ENCODE data around the gene OR12D2. TPM values are rescaled to one million over a fixed set of nuclear protein-coding genes. Genes with fewer than 3 reads are reported as not detected.

Gene OR12D2
- total and polyA plus RNA-seq, 4 donors, result not detected

DNA sequence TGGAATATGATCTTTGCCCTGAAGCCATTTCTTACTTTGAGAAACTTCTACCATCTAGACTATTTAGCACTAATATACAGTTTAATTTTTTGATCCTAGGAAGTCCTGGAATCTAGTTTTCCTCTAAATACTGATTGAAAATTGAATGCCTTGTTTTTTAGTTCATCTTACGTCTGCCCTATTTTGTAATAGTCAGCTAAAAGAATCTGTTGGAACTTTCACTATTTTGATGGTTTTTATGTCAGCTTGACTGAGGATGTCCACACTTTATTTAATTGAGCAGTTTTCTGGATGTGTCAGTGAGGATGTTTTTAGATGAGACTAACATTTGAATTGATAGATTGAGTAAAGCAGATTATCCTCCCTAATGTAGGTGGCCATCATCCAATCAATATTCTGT lies 8.4 kb downstream of the OR12D2 start:
- Histone ChIP-seq H3K27me3 (ENCODE audit: control insufficient read depth in 4 of 4, insufficient read depth in 4 of 4, low read length in 3 of 4) (no peaks in the 10 kb centered on the region), H3K9me3 (ENCODE audit: control insufficient read depth in 4 of 4, low read length in 3 of 4) (no peaks in the 10 kb centered on the region), H3K27ac (ENCODE audit: low read depth in 1 of 2, low read length in 2 of 2) (no peak overlapping the region), H3K4me1 (ENCODE audit: control insufficient read depth in 4 of 4, insufficient read depth in 4 of 4, low read length in 3 of 4) (no peaks in the 10 kb centered on the region), H3K4me3 (ENCODE audit: low read depth in 1 of 3, low read length in 3 of 3) (no peak overlapping the region), H3K9ac (ENCODE audit: low read depth in 1 of 2, low read length in 2 of 2) (no peak overlapping the region), H3K36me3 (ENCODE audit: control insufficient read depth in 4 of 4, insufficient read depth in 3 of 4, low read depth in 1 of 4, low read length in 3 of 4) (no peaks in the 10 kb centered on the region)
- TF ChIP-seq, protein P1, sequence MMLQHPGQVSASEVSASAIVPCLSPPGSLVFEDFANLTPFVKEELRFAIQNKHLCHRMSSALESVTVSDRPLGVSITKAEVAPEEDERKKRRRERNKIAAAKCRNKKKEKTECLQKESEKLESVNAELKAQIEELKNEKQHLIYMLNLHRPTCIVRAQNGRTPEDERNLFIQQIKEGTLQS (IDR thresholded peaks at IDR 0.05), result no peak
- no peak for TF ChIP-seq RAD21 (IDR thresholded peaks at IDR 0.05)
- no peak for TF ChIP-seq RXRA (IDR thresholded peaks at IDR 0.05)
- no peak for TF ChIP-seq TAF1 (conservative IDR thresholded peaks at IDR 0.05)
- TF ChIP-seq EGR1 (IDR thresholded peaks at IDR 0.05; ENCODE audit: low read depth in 2 of 2), result no peak
- DNase-seq (ENCODE audit: low spot score), result no peak
- WGBS, result 48% methylated on average over 1 of the region's 1 CpG

DNA sequence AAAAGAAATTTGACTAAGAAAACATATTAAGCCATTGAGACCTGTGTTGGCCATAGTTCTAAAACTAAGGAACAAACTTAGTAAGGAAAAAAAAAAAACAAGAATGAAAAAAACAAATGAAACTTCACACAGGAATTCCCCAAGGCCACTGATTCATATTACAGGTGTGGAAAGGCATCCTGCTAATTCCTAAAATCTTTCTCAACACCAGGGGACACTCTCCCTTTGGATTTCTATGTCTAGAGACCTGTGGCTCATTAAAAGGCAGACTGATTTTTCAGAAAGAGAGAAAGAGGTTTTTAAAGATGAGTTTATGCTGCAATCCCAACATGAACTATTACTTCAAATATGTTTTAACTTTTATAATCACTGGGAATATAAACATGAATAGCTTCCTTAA lies 19.2 kb downstream of the OR12D2 start, which contains the start of gene OR12D1:
OR12D1 (plus strand) TSS at position 341 of the 400 bp plus-strand sequence.
- H3K9me3 ChIP-seq (ENCODE audit: control insufficient read depth in 4 of 4, low read length in 3 of 4), result no peaks in the 10 kb centered on the region
- H3K27ac ChIP-seq (ENCODE audit: low read depth in 1 of 2, low read length in 2 of 2), result no peak within 1 kb of the TSS
- no peak within 1 kb of the TSS for H3K4me3 ChIP-seq (ENCODE audit: low read depth in 1 of 3, low read length in 3 of 3)
- no peak within 1 kb of the TSS for H3K9ac ChIP-seq (ENCODE audit: low read depth in 1 of 2, low read length in 2 of 2)
- no peak for DNase-seq (ENCODE audit: low spot score)
- H3K27me3 ChIP-seq (ENCODE audit: control insufficient read depth in 4 of 4, insufficient read depth in 4 of 4, low read length in 3 of 4), result peaks cover 0 to 3% (median 0%) of the 10 kb centered on the region in 4 donors
- H3K4me1 ChIP-seq (ENCODE audit: control insufficient read depth in 4 of 4, insufficient read depth in 4 of 4, low read length in 3 of 4), result no peaks in the 10 kb centered on the region
- H3K36me3 ChIP-seq (ENCODE audit: control insufficient read depth in 4 of 4, insufficient read depth in 3 of 4, low read depth in 1 of 4, low read length in 3 of 4), result no peaks in the 10 kb centered on the region
- TF ChIP-seq, protein P2, sequence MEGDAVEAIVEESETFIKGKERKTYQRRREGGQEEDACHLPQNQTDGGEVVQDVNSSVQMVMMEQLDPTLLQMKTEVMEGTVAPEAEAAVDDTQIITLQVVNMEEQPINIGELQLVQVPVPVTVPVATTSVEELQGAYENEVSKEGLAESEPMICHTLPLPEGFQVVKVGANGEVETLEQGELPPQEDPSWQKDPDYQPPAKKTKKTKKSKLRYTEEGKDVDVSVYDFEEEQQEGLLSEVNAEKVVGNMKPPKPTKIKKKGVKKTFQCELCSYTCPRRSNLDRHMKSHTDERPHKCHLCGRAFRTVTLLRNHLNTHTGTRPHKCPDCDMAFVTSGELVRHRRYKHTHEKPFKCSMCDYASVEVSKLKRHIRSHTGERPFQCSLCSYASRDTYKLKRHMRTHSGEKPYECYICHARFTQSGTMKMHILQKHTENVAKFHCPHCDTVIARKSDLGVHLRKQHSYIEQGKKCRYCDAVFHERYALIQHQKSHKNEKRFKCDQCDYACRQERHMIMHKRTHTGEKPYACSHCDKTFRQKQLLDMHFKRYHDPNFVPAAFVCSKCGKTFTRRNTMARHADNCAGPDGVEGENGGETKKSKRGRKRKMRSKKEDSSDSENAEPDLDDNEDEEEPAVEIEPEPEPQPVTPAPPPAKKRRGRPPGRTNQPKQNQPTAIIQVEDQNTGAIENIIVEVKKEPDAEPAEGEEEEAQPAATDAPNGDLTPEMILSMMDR (IDR thresholded peaks at IDR 0.05; ENCODE audit: low read depth, low read length, missing input control), result peak; percentile 44
- no peak for TF ChIP-seq JUND (IDR thresholded peaks at IDR 0.05)
- TF ChIP-seq SP1 (IDR thresholded peaks at IDR 0.05), result no peak
- no peak for TF ChIP-seq HNF4A (conservative IDR thresholded peaks at IDR 0.05)
- peak; percentile 75 to 79 for TF ChIP-seq RAD21 (IDR thresholded peaks at IDR 0.05)
- TF ChIP-seq RXRA (IDR thresholded peaks at IDR 0.05), result no peak

DNA sequence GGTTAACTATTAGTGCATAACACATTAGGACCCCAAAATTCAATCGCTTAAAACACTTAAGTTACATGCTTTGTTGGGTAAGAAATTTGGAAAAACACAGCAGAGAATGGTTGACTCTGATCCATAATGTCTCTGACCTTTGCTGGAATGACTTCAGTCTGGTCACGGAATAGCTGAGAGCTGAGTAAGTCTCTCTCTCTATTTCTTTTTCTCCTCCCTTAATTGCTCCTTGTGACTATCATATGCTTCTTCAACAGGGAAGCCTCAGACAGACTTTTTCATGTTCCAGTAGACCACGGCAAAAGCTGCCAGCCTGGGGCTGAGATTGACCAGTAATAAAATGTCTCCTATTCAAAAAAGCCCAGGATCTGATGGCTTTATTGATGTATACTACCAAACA lies 24.1 kb downstream of the OR12D2 start:
- no peaks in the 10 kb centered on the region for H3K36me3 ChIP-seq (ENCODE audit: control insufficient read depth in 4 of 4, insufficient read depth in 3 of 4, low read depth in 1 of 4, low read length in 3 of 4)
- no peaks in the 10 kb centered on the region for H3K4me1 ChIP-seq (ENCODE audit: control insufficient read depth in 4 of 4, insufficient read depth in 4 of 4, low read length in 3 of 4)
- no peak overlapping the region for H3K27ac ChIP-seq (ENCODE audit: low read depth in 1 of 2, low read length in 2 of 2)
- no peak for DNase-seq (ENCODE audit: low spot score)
- H3K4me3 ChIP-seq (ENCODE audit: low read depth in 1 of 3, low read length in 3 of 3), result no peak overlapping the region
- H3K9ac ChIP-seq (ENCODE audit: low read depth in 1 of 2, low read length in 2 of 2), result no peak overlapping the region
- WGBS, result 75% methylated on average over 3 of the region's 3 CpGs
- H3K27me3 ChIP-seq (ENCODE audit: control insufficient read depth in 4 of 4, insufficient read depth in 4 of 4, low read length in 3 of 4), result no peaks in the 10 kb centered on the region
- no peaks in the 10 kb centered on the region for H3K9me3 ChIP-seq (ENCODE audit: control insufficient read depth in 4 of 4, low read length in 3 of 4)
- TF ChIP-seq, protein P1 (IDR thresholded peaks at IDR 0.05), result no peak
- TF ChIP-seq EGR1 (IDR thresholded peaks at IDR 0.05; ENCODE audit: low read depth in 2 of 2) (no peak), RXRA (IDR thresholded peaks at IDR 0.05) (no peak), HNF4A (conservative IDR thresholded peaks at IDR 0.05) (no peak), HNF4G (IDR thresholded peaks at IDR 0.05) (no peak), YY1 (IDR thresholded peaks at IDR 0.05) (no peak), GABPA (IDR thresholded peaks at IDR 0.05 in 1 of 2, conservative IDR thresholded peaks at IDR 0.05 in 1 of 2) (no peak), TAF1 (conservative IDR thresholded peaks at IDR 0.05) (no peak), FOXA1 (IDR thresholded peaks at IDR 0.05) (no peak), RAD21 (IDR thresholded peaks at IDR 0.05) (no peak), JUND (IDR thresholded peaks at IDR 0.05) (no peak), NR2F2 (IDR thresholded peaks at IDR 0.05) (no peak), FOXA2 (IDR thresholded peaks at IDR 0.05) (no peak), SP1 (IDR thresholded peaks at IDR 0.05) (no peak)
- TF ChIP-seq, protein P3, sequence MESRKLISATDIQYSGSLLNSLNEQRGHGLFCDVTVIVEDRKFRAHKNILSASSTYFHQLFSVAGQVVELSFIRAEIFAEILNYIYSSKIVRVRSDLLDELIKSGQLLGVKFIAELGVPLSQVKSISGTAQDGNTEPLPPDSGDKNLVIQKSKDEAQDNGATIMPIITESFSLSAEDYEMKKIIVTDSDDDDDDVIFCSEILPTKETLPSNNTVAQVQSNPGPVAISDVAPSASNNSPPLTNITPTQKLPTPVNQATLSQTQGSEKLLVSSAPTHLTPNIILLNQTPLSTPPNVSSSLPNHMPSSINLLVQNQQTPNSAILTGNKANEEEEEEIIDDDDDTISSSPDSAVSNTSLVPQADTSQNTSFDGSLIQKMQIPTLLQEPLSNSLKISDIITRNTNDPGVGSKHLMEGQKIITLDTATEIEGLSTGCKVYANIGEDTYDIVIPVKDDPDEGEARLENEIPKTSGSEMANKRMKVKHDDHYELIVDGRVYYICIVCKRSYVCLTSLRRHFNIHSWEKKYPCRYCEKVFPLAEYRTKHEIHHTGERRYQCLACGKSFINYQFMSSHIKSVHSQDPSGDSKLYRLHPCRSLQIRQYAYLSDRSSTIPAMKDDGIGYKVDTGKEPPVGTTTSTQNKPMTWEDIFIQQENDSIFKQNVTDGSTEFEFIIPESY (IDR thresholded peaks at IDR 0.05), result no peak
- TF ChIP-seq, protein P4, sequence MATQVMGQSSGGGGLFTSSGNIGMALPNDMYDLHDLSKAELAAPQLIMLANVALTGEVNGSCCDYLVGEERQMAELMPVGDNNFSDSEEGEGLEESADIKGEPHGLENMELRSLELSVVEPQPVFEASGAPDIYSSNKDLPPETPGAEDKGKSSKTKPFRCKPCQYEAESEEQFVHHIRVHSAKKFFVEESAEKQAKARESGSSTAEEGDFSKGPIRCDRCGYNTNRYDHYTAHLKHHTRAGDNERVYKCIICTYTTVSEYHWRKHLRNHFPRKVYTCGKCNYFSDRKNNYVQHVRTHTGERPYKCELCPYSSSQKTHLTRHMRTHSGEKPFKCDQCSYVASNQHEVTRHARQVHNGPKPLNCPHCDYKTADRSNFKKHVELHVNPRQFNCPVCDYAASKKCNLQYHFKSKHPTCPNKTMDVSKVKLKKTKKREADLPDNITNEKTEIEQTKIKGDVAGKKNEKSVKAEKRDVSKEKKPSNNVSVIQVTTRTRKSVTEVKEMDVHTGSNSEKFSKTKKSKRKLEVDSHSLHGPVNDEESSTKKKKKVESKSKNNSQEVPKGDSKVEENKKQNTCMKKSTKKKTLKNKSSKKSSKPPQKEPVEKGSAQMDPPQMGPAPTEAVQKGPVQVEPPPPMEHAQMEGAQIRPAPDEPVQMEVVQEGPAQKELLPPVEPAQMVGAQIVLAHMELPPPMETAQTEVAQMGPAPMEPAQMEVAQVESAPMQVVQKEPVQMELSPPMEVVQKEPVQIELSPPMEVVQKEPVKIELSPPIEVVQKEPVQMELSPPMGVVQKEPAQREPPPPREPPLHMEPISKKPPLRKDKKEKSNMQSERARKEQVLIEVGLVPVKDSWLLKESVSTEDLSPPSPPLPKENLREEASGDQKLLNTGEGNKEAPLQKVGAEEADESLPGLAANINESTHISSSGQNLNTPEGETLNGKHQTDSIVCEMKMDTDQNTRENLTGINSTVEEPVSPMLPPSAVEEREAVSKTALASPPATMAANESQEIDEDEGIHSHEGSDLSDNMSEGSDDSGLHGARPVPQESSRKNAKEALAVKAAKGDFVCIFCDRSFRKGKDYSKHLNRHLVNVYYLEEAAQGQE (IDR thresholded peaks at IDR 0.05), result no peak
- TF ChIP-seq, protein P5, sequence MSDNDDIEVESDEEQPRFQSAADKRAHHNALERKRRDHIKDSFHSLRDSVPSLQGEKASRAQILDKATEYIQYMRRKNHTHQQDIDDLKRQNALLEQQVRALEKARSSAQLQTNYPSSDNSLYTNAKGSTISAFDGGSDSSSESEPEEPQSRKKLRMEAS (IDR thresholded peaks at IDR 0.05), result no peak
